ENCODE results near the gene ANKMY2. TPM values are rescaled to one million over a fixed set of nuclear protein-coding genes. Genes with fewer than 3 reads are reported as not detected.

The ANKMY2 gene
- polyA plus RNA-seq, 1 donor from 2014 or later = 94.7 TPM

DNA sequence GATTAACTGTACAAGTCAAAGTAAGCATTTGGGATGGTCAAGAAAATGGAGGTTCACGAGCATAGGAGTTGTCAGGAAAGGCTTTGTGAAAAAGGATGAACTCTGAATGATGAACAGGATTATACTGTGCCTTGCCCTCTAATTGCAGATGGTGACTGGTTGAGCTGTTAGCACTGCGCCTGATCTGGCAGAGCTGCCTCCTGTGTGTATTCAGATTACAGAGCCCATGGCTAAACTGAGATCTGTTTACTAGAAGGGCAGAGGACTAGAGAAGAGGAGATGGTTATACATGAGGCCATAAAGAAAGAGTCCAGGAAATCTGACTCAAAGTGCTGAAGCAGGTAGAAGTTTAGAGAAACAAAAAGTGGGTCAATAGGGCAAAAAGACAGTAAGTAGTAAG lies 89.2 kb downstream of the ANKMY2 start:
- Histone ChIP-seq H3K27me3 (ENCODE audit: insufficient read depth, low read depth, low read length) (no peaks in the 10 kb centered on the region), H3K36me3 (ENCODE audit: insufficient read depth, low read length) (no peaks in the 10 kb centered on the region), H3K9me2 (ENCODE audit: insufficient read depth, low read length) (no peaks in the 10 kb centered on the region), H3F3A (ENCODE audit: insufficient read depth, low read length, poor library complexity, severe bottlenecking) (no peaks in the 10 kb centered on the region), H3K4me3 (ENCODE audit: low read length) (no peak overlapping the region), H3K4me2 (ENCODE audit: low read length) (no peak overlapping the region), H3K9me3 (ENCODE audit: low read length) (no peaks in the 10 kb centered on the region), H2AFZ (ENCODE audit: low read depth, low read length) (no peak overlapping the region), H4K20me1 (ENCODE audit: insufficient read depth) (no peaks in the 10 kb centered on the region), H3K9ac (ENCODE audit: low read length) (no peak overlapping the region), H3K27ac (ENCODE audit: low read length) (no peak overlapping the region), H3K79me2 (replicated peaks; ENCODE audit: insufficient read depth, low read length) (no peaks in the 10 kb centered on the region)
- TF ChIP-seq SMC3 (conservative IDR thresholded peaks at IDR 0.05; ENCODE audit: poor library complexity) = no peak
- TF ChIP-seq, protein P1, sequence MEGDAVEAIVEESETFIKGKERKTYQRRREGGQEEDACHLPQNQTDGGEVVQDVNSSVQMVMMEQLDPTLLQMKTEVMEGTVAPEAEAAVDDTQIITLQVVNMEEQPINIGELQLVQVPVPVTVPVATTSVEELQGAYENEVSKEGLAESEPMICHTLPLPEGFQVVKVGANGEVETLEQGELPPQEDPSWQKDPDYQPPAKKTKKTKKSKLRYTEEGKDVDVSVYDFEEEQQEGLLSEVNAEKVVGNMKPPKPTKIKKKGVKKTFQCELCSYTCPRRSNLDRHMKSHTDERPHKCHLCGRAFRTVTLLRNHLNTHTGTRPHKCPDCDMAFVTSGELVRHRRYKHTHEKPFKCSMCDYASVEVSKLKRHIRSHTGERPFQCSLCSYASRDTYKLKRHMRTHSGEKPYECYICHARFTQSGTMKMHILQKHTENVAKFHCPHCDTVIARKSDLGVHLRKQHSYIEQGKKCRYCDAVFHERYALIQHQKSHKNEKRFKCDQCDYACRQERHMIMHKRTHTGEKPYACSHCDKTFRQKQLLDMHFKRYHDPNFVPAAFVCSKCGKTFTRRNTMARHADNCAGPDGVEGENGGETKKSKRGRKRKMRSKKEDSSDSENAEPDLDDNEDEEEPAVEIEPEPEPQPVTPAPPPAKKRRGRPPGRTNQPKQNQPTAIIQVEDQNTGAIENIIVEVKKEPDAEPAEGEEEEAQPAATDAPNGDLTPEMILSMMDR (IDR thresholded peaks at IDR 0.05; ENCODE audit: poor library complexity, severe bottlenecking) = no peak
- TF ChIP-seq POLR2AphosphoS5 (IDR thresholded peaks at IDR 0.05) = no peak
- TF ChIP-seq MXI1 (conservative IDR thresholded peaks at IDR 0.05; ENCODE audit: poor library complexity, severe bottlenecking) = no peak
- no peak for TF ChIP-seq TAF1 (IDR thresholded peaks at IDR 0.05; ENCODE audit: low read depth)
- TF ChIP-seq, protein P2, sequence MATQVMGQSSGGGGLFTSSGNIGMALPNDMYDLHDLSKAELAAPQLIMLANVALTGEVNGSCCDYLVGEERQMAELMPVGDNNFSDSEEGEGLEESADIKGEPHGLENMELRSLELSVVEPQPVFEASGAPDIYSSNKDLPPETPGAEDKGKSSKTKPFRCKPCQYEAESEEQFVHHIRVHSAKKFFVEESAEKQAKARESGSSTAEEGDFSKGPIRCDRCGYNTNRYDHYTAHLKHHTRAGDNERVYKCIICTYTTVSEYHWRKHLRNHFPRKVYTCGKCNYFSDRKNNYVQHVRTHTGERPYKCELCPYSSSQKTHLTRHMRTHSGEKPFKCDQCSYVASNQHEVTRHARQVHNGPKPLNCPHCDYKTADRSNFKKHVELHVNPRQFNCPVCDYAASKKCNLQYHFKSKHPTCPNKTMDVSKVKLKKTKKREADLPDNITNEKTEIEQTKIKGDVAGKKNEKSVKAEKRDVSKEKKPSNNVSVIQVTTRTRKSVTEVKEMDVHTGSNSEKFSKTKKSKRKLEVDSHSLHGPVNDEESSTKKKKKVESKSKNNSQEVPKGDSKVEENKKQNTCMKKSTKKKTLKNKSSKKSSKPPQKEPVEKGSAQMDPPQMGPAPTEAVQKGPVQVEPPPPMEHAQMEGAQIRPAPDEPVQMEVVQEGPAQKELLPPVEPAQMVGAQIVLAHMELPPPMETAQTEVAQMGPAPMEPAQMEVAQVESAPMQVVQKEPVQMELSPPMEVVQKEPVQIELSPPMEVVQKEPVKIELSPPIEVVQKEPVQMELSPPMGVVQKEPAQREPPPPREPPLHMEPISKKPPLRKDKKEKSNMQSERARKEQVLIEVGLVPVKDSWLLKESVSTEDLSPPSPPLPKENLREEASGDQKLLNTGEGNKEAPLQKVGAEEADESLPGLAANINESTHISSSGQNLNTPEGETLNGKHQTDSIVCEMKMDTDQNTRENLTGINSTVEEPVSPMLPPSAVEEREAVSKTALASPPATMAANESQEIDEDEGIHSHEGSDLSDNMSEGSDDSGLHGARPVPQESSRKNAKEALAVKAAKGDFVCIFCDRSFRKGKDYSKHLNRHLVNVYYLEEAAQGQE (IDR thresholded peaks at IDR 0.05; ENCODE audit: borderline replicate concordance) = no peak
- no peak for TF ChIP-seq RAD21 (conservative IDR thresholded peaks at IDR 0.05)
- no peak for TF ChIP-seq EZH2 (IDR thresholded peaks at IDR 0.05; ENCODE audit: borderline replicate concordance, insufficient read depth, low read length, poor library complexity, severe bottlenecking)

- no peaks in the 10 kb centered on the region for H3K9me3 ChIP-seq (ENCODE audit: low read length)
- H2AFZ ChIP-seq (ENCODE audit: low read depth, low read length) = no peak overlapping the region
- H3K4me2 ChIP-seq (ENCODE audit: low read length) = no peak overlapping the region
- H3K9me2 ChIP-seq (ENCODE audit: insufficient read depth, low read length) = no peaks in the 10 kb centered on the region
- no peak overlapping the region for H3K4me3 ChIP-seq (ENCODE audit: low read length)
- no peaks in the 10 kb centered on the region for H3K36me3 ChIP-seq (ENCODE audit: insufficient read depth, low read length)
- no peak overlapping the region for H3K9ac ChIP-seq (ENCODE audit: low read length)
- H4K20me1 ChIP-seq (ENCODE audit: insufficient read depth) = no peaks in the 10 kb centered on the region
- H3K27ac ChIP-seq (ENCODE audit: low read length) = no peak overlapping the region
- H3K27me3 ChIP-seq (ENCODE audit: insufficient read depth, low read depth, low read length) = no peaks in the 10 kb centered on the region
- TF ChIP-seq POLR2AphosphoS5 (IDR thresholded peaks at IDR 0.05) = no peak
- no peak for TF ChIP-seq EP300 (conservative IDR thresholded peaks at IDR 0.05; ENCODE audit: poor library complexity, severe bottlenecking)
- TF ChIP-seq, protein P2 (IDR thresholded peaks at IDR 0.05; ENCODE audit: borderline replicate concordance) = no peak
- no peak for TF ChIP-seq EZH2 (IDR thresholded peaks at IDR 0.05; ENCODE audit: borderline replicate concordance, insufficient read depth, low read length, poor library complexity, severe bottlenecking)
- TF ChIP-seq, protein P1 (IDR thresholded peaks at IDR 0.05; ENCODE audit: poor library complexity, severe bottlenecking) = no peak
- no peak for TF ChIP-seq TAF1 (IDR thresholded peaks at IDR 0.05; ENCODE audit: low read depth)
- no peak for TF ChIP-seq RAD21 (conservative IDR thresholded peaks at IDR 0.05)
- TF ChIP-seq SMC3 (conservative IDR thresholded peaks at IDR 0.05; ENCODE audit: poor library complexity) = no peak
- no peak for TF ChIP-seq MXI1 (conservative IDR thresholded peaks at IDR 0.05; ENCODE audit: poor library complexity, severe bottlenecking)
- H3K79me2 ChIP-seq (replicated peaks; ENCODE audit: insufficient read depth, low read length) = no peaks in the 10 kb centered on the region
- no peaks in the 10 kb centered on the region for H3F3A ChIP-seq (ENCODE audit: insufficient read depth, low read length, poor library complexity, severe bottlenecking)
These were observed 90.9 kb downstream of the ANKMY2 start for GRCh38 chr7:16554518-16555236.
